NCI-H1048 (cell line): ENCODE data around the gene AGMO.

Experiments used
- DNase-seq: peaks from one replicate; lab custom pipeline; 2025; lab: John Stamatoyannopoulos, UW

AGMO gene

GRCh38 chr7:15397159-15397550, 164.7 kb downstream of the AGMO start:
- DNase-seq: no peak

- no peak for DNase-seq
These were observed 165.3 kb downstream of the AGMO start for GRCh38 chr7:15396210-15397158.

- DNase-seq: no peak
These were observed 172.7 kb downstream of the AGMO start for GRCh38 chr7:15389073-15389472.

GRCh38 chr7:15378494-15379145, 183.2 kb downstream of the AGMO start:
- DNase-seq: no peak

GRCh38 chr7:15376600-15376999, 185.2 kb downstream of the AGMO start:
- DNase-seq: no peak

GRCh38 chr7:15370441-15370840, 191.4 kb downstream of the AGMO start:
- DNase-seq: no peak

- no peak for DNase-seq
These were observed 193.2 kb downstream of the AGMO start for GRCh38 chr7:15368653-15369052.

- DNase-seq: no peak
These were observed 193.9 kb downstream of the AGMO start for GRCh38 chr7:15367897-15368296.

GRCh38 chr7:15358112-15358511, 203.7 kb downstream of the AGMO start:
- DNase-seq: no peak

- DNase-seq: no peak
These were observed 209.2 kb downstream of the AGMO start for GRCh38 chr7:15352421-15353206.

- no peak for DNase-seq
These were observed 216.6 kb downstream of the AGMO start for GRCh38 chr7:15345216-15345615.

- DNase-seq: no peak
These were observed 220.0 kb downstream of the AGMO start for GRCh38 chr7:15341817-15342216.

GRCh38 chr7:15336146-15336545, 225.7 kb downstream of the AGMO start:
- no peak for DNase-seq

GRCh38 chr7:15335390-15335789, 226.4 kb downstream of the AGMO start:
- no peak for DNase-seq

- DNase-seq: no peak
These were observed 227.1 kb downstream of the AGMO start for GRCh38 chr7:15334536-15335263.

GRCh38 chr7:15332956-15333355, 228.9 kb downstream of the AGMO start:
- DNase-seq: no peak

GRCh38 chr7:15330943-15331342, 230.9 kb downstream of the AGMO start:
- no peak for DNase-seq

GRCh38 chr7:15327001-15327400, 234.8 kb downstream of the AGMO start:
- no peak for DNase-seq

GRCh38 chr7:15326044-15326644, 235.7 kb downstream of the AGMO start:
- no peak for DNase-seq

GRCh38 chr7:15323550-15323949, 238.3 kb downstream of the AGMO start:
- no peak for DNase-seq

GRCh38 chr7:15317215-15317614, 244.6 kb downstream of the AGMO start:
- DNase-seq: no peak
